Osteoblast (primary cell): Measurements from ENCODE around the gene CPA3. TPM values are rescaled to one million over a fixed set of nuclear protein-coding genes. Genes with fewer than 3 reads are reported as not detected.

Experiments used
- DNase-seq: peaks from one replicate; pipeline ENCODE4 v3.0.0; 2011; ENCODE audit warnings: low spot score, mixed read lengths; ENCODE audit not compliant: insufficient read length; ENCODE audit errors: missing footprints
- H2AFZ ChIP-seq: 2 replicates; pipeline ENCODE4 v1.6.0; 2011; ENCODE audit warnings: mild to moderate bottlenecking, low read length
- H3K27ac ChIP-seq: 2 replicates; pipeline ENCODE4 v1.5.1; 2011; ENCODE audit warnings: mild to moderate bottlenecking, low read depth, low read length, moderate library complexity
- H3K27me3 ChIP-seq: 2 replicates; pipeline ENCODE4 v1.6.0; 2012; ENCODE audit warnings: mild to moderate bottlenecking, control low read depth, inconsistent platforms, low read length, moderate library complexity; ENCODE audit not compliant: insufficient read depth
- H3K36me3 ChIP-seq: 2 replicates; pipeline ENCODE4 v1.5.1; 2011; ENCODE audit warnings: mild to moderate bottlenecking, low read length, control low read depth, moderate library complexity; ENCODE audit not compliant: insufficient read depth
- H3K4me1 ChIP-seq: 2 replicates; pipeline ENCODE4 v1.5.1; 2011; ENCODE audit warnings: mild to moderate bottlenecking, low read length, control low read depth, moderate library complexity; ENCODE audit not compliant: insufficient read depth
- H3K4me2 ChIP-seq: 2 replicates; pipeline ENCODE4 v1.6.0; 2011; ENCODE audit warnings: mild to moderate bottlenecking, low read length; ENCODE audit not compliant: insufficient read depth
- H3K4me3 ChIP-seq: fragments of 200-600 bp; sonication (generic); 3 replicates; pipeline ENCODE4 v1.5.1; 2012; ENCODE audit warnings: mild to moderate bottlenecking, low read length, inconsistent platforms; ENCODE audit not compliant: insufficient read depth
- H3K79me2 ChIP-seq: 2 replicates; pipeline ENCODE4 v1.6.0; 2012; ENCODE audit warnings: mild to moderate bottlenecking, low read length, control low read depth, inconsistent platforms; ENCODE audit not compliant: insufficient read depth
- H3K9me3 ChIP-seq: 2 replicates; pipeline ENCODE4 v1.5.1; 2011; ENCODE audit warnings: low read depth, low read length, control low read depth
- H4K20me1 ChIP-seq: 2 replicates; pipeline ENCODE4 v1.6.0; 2012; ENCODE audit warnings: mild to moderate bottlenecking, low read length, control low read depth; ENCODE audit not compliant: insufficient read depth
- total RNA-seq: library from RNA; depleted of rRNA; stranded (reverse); fragments of >200 nt; gene quantifications from 2 replicates; pipeline ENCODE4 v1.2.3, GENCODE V29; 2012
- TF ChIP-seq, protein P1 (sequence below): IDR thresholded peaks from 2 replicates; pipeline ENCODE4 v1.5.1; 2011; ENCODE audit warnings: mild to moderate bottlenecking, low read depth, low read length, moderate library complexity; ENCODE audit errors: extremely low read depth

The CPA3 gene
- total RNA-seq, 1 donor, result 1.1 TPM

DNA sequence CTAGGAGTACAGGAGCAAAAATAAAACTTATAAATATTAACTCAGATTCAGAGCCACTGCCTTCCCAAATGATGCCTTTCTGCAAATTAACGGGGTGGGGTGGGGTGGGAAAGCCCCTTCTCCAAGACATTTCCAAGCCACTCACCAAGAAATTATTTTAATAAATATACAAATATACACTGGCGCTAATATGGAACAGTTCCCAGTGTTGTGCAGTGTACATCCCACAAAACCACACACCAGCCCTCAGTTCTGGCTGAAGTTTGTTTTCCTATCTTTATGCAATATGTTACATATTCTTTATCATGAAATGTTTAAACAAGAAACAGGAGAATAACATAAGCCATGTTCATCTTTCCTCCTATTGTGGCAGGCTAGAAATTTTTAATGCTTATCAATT, 73.2 kb downstream of the CPA3 start:
- no peaks in the 10 kb centered on the region for H3K9me3 ChIP-seq
- H3K4me1 ChIP-seq, result peaks cover 11% of the 10 kb centered on the region
- H3K4me2 ChIP-seq, result no peak overlapping the region
- no peaks in the 10 kb centered on the region for H3K36me3 ChIP-seq
- no peaks in the 10 kb centered on the region for H4K20me1 ChIP-seq
- H3K4me3 ChIP-seq, result no peak overlapping the region
- H3K27me3 ChIP-seq, result no peaks in the 10 kb centered on the region
- no peak overlapping the region for H2AFZ ChIP-seq
- no peak for DNase-seq
- H3K79me2 ChIP-seq, result no peaks in the 10 kb centered on the region
- TF ChIP-seq, protein P1, sequence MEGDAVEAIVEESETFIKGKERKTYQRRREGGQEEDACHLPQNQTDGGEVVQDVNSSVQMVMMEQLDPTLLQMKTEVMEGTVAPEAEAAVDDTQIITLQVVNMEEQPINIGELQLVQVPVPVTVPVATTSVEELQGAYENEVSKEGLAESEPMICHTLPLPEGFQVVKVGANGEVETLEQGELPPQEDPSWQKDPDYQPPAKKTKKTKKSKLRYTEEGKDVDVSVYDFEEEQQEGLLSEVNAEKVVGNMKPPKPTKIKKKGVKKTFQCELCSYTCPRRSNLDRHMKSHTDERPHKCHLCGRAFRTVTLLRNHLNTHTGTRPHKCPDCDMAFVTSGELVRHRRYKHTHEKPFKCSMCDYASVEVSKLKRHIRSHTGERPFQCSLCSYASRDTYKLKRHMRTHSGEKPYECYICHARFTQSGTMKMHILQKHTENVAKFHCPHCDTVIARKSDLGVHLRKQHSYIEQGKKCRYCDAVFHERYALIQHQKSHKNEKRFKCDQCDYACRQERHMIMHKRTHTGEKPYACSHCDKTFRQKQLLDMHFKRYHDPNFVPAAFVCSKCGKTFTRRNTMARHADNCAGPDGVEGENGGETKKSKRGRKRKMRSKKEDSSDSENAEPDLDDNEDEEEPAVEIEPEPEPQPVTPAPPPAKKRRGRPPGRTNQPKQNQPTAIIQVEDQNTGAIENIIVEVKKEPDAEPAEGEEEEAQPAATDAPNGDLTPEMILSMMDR, result no peak
- no peak overlapping the region for H3K27ac ChIP-seq

DNA sequence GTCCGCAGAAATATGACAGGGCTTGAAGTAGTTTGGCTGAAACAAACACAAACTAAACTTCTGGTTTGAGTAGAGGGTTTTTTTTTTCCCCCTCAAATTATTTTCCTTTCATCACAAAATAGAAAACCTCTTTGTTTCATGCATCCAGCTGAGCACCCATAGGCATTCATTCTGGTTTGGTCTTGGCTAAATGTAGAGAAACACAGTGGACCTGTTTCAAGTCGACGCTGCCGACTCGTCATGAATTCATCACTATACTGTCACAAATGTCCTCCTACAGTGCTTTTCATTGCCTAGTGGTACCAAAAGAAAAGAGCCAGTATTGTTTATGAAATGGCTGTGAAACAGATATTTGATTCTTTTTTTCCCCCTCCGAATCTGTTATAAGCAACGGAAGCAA, 73.8 kb downstream of the CPA3 start:
- Histone ChIP-seq H3K4me2 (no peak overlapping the region), H3K27me3 (no peaks in the 10 kb centered on the region), H3K27ac (no peak overlapping the region), H2AFZ (peak overlapping the region; percentile 38), H3K79me2 (no peaks in the 10 kb centered on the region), H3K36me3 (no peaks in the 10 kb centered on the region), H3K4me1 (peaks cover 16% of the 10 kb centered on the region), H4K20me1 (no peaks in the 10 kb centered on the region), H3K9me3 (no peaks in the 10 kb centered on the region), H3K4me3 (no peak overlapping the region)
- DNase-seq, result no peak
- TF ChIP-seq, protein P1, result no peak

DNA sequence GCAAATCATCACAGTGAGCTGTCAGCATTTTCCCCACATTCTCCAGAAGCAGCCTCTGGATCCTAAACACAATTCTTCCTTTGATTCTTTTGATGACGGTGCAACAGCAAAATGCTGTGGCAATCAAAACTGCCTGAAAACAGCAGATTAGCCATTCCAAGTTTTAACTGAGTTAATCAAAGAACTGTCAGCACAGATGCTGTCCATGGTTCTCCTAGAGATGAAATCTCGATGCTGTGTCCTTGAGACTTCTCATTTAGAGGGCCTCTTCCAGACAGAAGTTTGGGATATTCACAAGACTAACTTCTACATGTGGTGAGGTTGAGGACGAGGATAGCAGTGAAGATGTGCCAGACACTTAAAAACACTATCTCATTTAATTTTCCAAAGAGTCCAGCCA, 75.9 kb downstream of the CPA3 start:
- Histone ChIP-seq H3K27me3 (no peaks in the 10 kb centered on the region), H3K36me3 (no peaks in the 10 kb centered on the region), H3K4me2 (no peak overlapping the region), H3K4me1 (peaks cover 16% of the 10 kb centered on the region), H3K4me3 (no peak overlapping the region), H4K20me1 (no peaks in the 10 kb centered on the region), H2AFZ (no peak overlapping the region), H3K79me2 (no peaks in the 10 kb centered on the region), H3K9me3 (no peaks in the 10 kb centered on the region), H3K27ac (no peak overlapping the region)
- TF ChIP-seq, protein P1, result no peak
- DNase-seq, result no peak

DNA sequence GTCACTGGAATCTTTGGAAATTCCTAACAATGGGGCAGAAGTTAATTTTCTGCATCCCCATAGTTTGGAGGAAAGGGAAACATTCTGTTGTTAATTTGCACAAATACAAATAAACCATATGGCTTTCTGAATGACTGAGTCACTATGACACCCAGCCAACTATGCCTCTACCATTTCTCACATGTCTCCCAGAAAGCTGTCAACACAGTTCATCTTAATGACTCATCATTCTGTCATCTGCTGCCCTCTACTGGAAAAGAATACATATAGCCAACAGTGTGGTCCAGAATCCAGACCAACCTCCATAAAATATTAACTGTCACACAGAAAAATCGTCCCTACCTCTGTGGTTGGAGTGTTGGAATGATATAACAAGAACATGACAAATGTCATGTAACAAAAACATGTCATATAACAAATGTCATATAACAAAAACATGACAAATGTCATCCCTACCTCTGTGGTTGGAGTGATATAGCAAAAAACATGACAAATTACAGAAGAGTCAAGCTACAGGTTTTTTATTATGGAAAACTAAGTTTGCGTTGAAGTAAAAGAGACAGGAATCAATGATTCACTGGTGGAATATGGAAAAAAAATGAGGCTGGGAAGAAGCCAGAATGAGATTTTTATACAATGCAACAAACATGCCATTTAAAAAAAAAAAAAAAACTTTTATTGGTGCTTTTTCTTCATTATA, 78.6 kb downstream of the CPA3 start:
- Histone ChIP-seq H3K36me3 (no peaks in the 10 kb centered on the region), H3K79me2 (no peaks in the 10 kb centered on the region), H3K4me2 (peak overlapping the region; percentile 4), H2AFZ (no peak overlapping the region), H3K4me1 (peaks cover 6% of the 10 kb centered on the region), H3K27me3 (no peaks in the 10 kb centered on the region), H3K4me3 (no peak overlapping the region), H3K9me3 (no peaks in the 10 kb centered on the region), H3K27ac (peak overlapping the region; percentile 24), H4K20me1 (no peaks in the 10 kb centered on the region)
- DNase-seq, result peak; percentile 89
- TF ChIP-seq, protein P1, result peak; percentile 87
